HEK293 (cell line): ENCODE data around the gene B4GALNT4.

ENCODE experiments used
- CTCF ChIA-PET: fragments of 350-600 bp; formaldehyde crosslinking; extraction: SDS; loops from one replicate; lab custom pipeline; 2021; ENCODE audit warnings: antibody characterized with exemption; lab: Yijun Ruan, JAX
- POLR2A ChIA-PET: fragments of 300-600 bp; formaldehyde crosslinking; extraction: SDS; loops from one replicate; lab custom pipeline; 2020; ENCODE audit warnings: antibody characterized with exemption, inconsistent platforms; lab: Yijun Ruan, JAX
- H3K27ac ChIP-seq: fragments of 200-500 bp; sonication (Bioruptor generic); 2 replicates; pipeline ENCODE4 v1.5.1; 2014; ENCODE audit warnings: low read depth, low read length, control low read depth, inconsistent platforms; ENCODE audit errors: extremely low read depth
- H3K36me3 ChIP-seq, 2 experiments: fragments of 200-500 bp in 1 of 2; sonication (Bioruptor generic) in 1 of 2; 1 replicate in 1 of 2; 2 replicates in 1 of 2; pipeline ENCODE4 v1.5.1; 2014 to 2017; ENCODE audit warnings: inconsistent platforms in 2 of 2, low read length in 2 of 2; ENCODE audit not compliant: control insufficient read depth in 2 of 2, insufficient read depth in 1 of 2
- H3K4me1 ChIP-seq: fragments of 200-500 bp; sonication (Bioruptor generic); 2 replicates; pipeline ENCODE4 v1.5.1; 2014; ENCODE audit warnings: mild to moderate bottlenecking, low read length, inconsistent platforms; ENCODE audit not compliant: control insufficient read depth, insufficient read depth
- H3K4me3 ChIP-seq: 2 replicates; pipeline ENCODE4 v1.5.1; 2011; ENCODE audit warnings: low read depth, mild to moderate bottlenecking, control low read depth, low read length, moderate library complexity
- H3K9me3 ChIP-seq: fragments of 200-500 bp; sonication (Bioruptor generic); 2 replicates; pipeline ENCODE4 v1.5.1; 2014; ENCODE audit warnings: low read depth, low read length, inconsistent platforms; ENCODE audit not compliant: control insufficient read depth, insufficient read depth
- BCL6B ChIP-seq: fragments of 450-650 bp; formaldehyde crosslinking; IDR thresholded peaks from 2 replicates; pipeline ENCODE4 v1.5.1; 2017; ENCODE audit warnings: missing biosample characterization, missing genetic modification characterization
- GLIS2 ChIP-seq: fragments of 450-650 bp; formaldehyde crosslinking; IDR thresholded peaks from 2 replicates; pipeline ENCODE4 v1.5.1; 2016; ENCODE audit warnings: missing biosample characterization, missing genetic modification characterization
- HIC1 ChIP-seq: fragments of 450-650 bp; formaldehyde crosslinking; IDR thresholded peaks from 2 replicates; pipeline ENCODE4 v1.5.1; 2016; ENCODE audit warnings: missing biosample characterization, missing genetic modification characterization
- SALL2 ChIP-seq: fragments of 450-650 bp; formaldehyde crosslinking; IDR thresholded peaks from 2 replicates; pipeline ENCODE4 v1.5.0; 2017; ENCODE audit warnings: missing biosample characterization, mild to moderate bottlenecking, missing genetic modification characterization, borderline replicate concordance
- ZBTB10 ChIP-seq: fragments of 450-650 bp; formaldehyde crosslinking; IDR thresholded peaks from 2 replicates; pipeline ENCODE4 v1.5.1; 2016; ENCODE audit warnings: missing biosample characterization, missing genetic modification characterization
- ZIC2 ChIP-seq: fragments of 450-650 bp; formaldehyde crosslinking; IDR thresholded peaks from 2 replicates; pipeline ENCODE4 v1.5.1; 2016; ENCODE audit warnings: missing biosample characterization, missing genetic modification characterization
- ZNF37A ChIP-seq: fragments of 450-650 bp; IDR thresholded peaks from 2 replicates; pipeline ENCODE4 v1.5.1; 2018; ENCODE audit warnings: missing biosample characterization, missing genetic modification characterization
- ZNF449 ChIP-seq: fragments of 450-650 bp; formaldehyde crosslinking; IDR thresholded peaks from 2 replicates; pipeline ENCODE4 v1.5.1; 2017; ENCODE audit warnings: missing biosample characterization, mild to moderate bottlenecking, missing genetic modification characterization, moderate library complexity
- ZNF692 ChIP-seq: fragments of 450-650 bp; formaldehyde crosslinking; IDR thresholded peaks from 2 replicates; pipeline ENCODE4 v1.5.1; 2016; ENCODE audit warnings: missing biosample characterization, missing genetic modification characterization

Gene B4GALNT4

GRCh38 chr11:375065-376025 is 6.0 kb downstream of the B4GALNT4 start:
- POLR2A ChIA-PET: no interaction called here

More at GRCh38 chr11:375065-376025, 6.0 kb downstream of the B4GALNT4 start:
- Histone ChIP-seq H3K27ac (no peak overlapping the region), H3K36me3 (peaks cover 0 to 75% of the 10 kb centered on the region in 2 experiments; a peak in 1 of 3 replicates)
- TF ChIP-seq BCL6B (tag by site-specific recombination) (no peak), ZNF692 (no peak), ZIC2 (no peak), HIC1 (0 out of 2 replicates have a peak, but pooled peaks have one; percentile 35), GLIS2 (tag by site-specific recombination) (peak; percentile 39; the same call in 1 of the 2 replicates), SALL2 (tag by site-specific recombination) (no peak), ZNF37A (tag by site-specific recombination) (no peak), ZBTB10 (tag by site-specific recombination) (no peak), ZNF449 (no peak)
- TF ChIP-seq, all 188 proteins: peak for 2
- CTCF ChIA-PET: no interaction called here
- no peaks in the 10 kb centered on the region for H3K4me1 ChIP-seq
- H3K9me3 ChIP-seq: no peaks in the 10 kb centered on the region
- H3K4me3 ChIP-seq: no peak overlapping the region
